ENCODE data around the gene GNAI2.
"Not testable (repeated sequence)": the region's sequence is repeated elsewhere in the genome, so short reads cannot be mapped to it uniquely, and the experiment has no call there.

The GNAI2 gene

GRCh38 chr3:50221411-50222168 is 14.4 kb upstream of the GNAI2 start:
- FAIRE-seq (no peak), DNase-seq (ENCODE audit: extremely low spot score, insufficient read length, low read depth) (no peak)

DNA sequence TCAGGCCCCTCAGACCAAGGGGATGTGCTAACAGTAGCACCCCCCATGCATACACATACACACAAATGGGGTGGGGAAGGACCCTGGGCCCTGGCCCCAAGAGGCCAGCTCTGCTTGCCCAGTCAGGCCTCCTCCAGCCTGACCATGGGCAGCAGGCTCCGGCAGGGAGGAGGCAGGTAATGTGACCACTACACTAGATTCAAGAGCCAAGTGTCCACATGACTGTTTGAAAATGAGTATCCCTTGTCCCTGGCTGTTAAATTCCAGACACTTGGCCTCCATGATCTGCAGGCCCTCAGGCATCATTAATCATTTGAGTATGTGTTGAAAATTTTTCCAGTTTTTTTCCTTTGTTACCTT is 13.9 kb upstream of the GNAI2 start:
- no peak for FAIRE-seq
- no peak for DNase-seq (ENCODE audit: extremely low spot score, insufficient read length, low read depth)

GRCh38 chr3:50224639-50225038 is 11.4 kb upstream of the GNAI2 start:
- DNase-seq (ENCODE audit: extremely low spot score, insufficient read length, low read depth) = no peak
- FAIRE-seq = no peak

DNA sequence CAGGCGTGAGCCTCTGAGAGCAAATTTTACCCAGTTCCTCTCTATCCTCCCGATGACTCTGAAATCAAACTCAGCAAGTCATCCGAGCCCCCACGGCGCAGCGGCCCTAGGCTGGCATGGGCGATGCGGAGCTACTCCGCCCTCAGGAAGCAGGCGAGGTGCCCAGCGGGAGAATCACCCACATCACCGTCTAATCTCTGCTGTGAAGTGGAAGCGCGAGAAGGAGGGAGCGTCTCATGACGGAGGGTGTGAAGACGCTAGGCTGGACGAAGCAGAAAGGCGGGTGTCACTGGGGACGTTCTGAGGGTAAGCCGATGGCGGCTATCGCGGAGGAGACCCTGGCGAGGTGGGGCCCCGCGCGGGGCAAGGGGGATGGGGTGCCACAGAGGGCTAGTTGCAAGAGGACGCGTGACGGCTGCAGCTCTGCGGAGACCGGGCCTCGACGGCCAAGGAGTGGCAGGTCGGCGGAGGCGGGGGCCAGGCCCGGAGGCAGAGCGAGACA is 9.1 kb upstream of the GNAI2 start:
- DNase-seq (ENCODE audit: extremely low spot score, insufficient read length, low read depth) = no peak
- FAIRE-seq = peak; percentile 47

DNA sequence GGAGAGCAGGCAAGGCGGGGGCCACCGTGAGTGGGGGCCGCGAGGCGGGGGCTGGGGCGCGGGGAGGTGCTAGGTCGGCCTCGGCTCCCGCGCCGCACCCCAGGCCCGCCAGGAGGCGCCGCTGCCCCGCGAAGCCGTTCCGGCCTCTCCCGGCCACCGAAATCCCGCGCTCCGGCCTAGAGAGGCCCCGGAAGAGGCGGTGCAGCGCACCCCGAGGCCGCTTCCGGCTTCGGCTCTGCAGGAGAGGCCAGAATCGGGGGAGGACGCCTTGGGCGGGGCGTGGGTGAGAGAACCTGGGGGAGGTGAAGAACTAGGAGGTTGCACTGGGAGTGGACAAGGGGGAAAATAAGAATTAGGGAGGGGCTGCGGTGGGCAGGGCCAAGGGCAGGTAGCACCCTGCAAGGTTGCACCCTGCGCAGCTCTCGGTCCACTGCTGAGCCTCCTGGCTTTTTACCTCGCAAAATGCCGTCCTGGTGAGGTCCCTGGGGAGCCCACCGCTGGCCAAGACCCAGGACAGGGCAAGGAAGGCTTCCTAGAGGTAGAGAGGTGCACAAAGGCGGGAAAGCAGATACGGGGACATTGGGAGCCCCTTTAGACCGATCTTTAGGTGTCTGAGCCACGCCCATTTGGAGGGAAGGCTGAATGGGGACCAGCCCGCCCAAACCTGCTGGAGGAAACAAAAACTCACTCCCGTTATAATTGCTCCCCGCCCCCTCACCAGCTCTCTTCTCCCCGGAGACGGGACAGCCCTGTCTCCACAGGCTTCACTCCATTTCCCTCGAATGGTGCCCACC is 8.4 kb upstream of the GNAI2 start:
- FAIRE-seq (peak; percentile 83), DNase-seq (ENCODE audit: extremely low spot score, insufficient read length, low read depth) (peak; percentile 90)

GRCh38 chr3:50228184-50228763 is 7.7 kb upstream of the GNAI2 start:
- FAIRE-seq; DNase-seq (ENCODE audit: extremely low spot score, insufficient read length, low read depth): not testable (repeated sequence)

GRCh38 chr3:50229490-50229889 is 6.5 kb upstream of the GNAI2 start:
- DNase-seq (ENCODE audit: extremely low spot score, insufficient read length, low read depth) = no peak
- FAIRE-seq = no peak

DNA sequence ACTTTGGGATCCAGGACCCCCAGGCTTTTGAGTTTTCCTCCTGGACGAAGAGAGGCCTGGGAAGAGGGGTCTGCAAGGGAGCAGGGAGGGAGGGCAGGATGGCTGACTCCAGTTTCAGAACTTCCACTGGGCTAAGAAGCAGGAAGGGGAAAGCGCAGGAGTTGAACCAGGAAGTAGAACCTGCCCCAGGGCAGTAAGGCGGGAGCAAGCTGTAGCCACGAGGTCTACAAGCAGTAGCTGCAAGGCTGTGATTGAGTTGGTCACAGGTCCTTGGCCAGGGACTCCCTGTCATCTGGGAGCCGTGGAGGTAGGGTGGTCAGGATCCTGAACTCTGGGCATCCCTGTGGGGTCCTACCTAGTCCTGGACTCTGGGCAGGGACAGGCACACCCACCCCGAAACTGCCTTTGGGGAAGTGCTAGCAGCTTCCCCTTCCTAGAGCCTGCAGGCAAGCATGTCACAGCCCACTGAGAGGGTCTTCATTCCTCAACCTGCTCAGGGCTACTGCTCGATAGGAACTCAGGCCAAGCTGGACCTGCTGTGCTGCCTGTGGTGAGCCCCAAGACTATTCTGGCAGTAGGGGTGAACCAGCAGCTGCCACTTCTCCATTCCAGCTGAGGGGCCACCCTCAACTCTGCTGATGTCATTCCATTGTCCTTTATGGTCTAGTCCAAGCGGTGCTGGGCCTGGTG is 5.8 kb upstream of the GNAI2 start:
- no peak for DNase-seq (ENCODE audit: extremely low spot score, insufficient read length, low read depth)
- no peak for FAIRE-seq

DNA sequence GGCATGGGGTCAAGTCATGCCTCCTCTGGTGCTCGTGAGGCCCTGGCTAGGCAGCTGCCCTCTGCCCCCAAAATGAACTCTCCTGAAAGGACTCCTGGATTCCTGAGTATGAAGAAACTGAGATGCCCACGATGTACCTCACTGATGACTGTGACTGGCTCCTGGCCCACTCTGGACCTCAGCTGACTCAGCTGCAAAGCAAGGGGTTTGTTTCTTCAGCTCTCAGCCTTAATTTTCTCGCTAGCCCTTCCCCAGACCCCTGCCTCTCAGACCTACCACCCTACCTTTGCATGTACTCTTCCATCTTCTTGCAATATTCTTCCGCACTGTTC is 5.2 kb upstream of the GNAI2 start:
- no peak for FAIRE-seq
- no peak for DNase-seq (ENCODE audit: extremely low spot score, insufficient read length, low read depth)

DNA sequence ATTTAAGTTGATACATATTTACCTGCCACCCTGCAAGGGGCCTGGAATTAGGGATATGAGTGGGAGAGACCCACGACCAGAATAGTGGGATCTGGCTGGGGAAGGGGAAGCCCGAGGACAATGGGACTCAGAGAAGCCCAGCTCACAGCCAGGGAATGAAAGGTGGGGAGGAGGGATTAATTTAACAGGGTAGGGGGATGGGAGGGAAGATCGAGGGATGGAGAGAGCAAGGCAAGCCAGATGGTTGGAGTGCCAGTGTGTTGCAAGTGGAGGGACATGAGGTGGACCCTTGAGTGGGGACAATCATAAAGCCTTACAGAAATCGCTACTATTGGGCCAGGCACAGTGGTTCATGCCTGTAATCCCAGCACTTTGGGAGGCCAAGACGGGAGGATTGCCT is 4.4 kb upstream of the GNAI2 start:
- DNase-seq (ENCODE audit: extremely low spot score, insufficient read length, low read depth) (no peak), FAIRE-seq (no peak)

GRCh38 chr3:50232303-50232702 is 3.7 kb upstream of the GNAI2 start:
- no peak for FAIRE-seq
- no peak for DNase-seq (ENCODE audit: extremely low spot score, insufficient read length, low read depth)

- FAIRE-seq (no peak), DNase-seq (ENCODE audit: extremely low spot score, insufficient read length, low read depth) (no peak)
Observed at GRCh38 chr3:50233176-50233575, 2.8 kb upstream of the GNAI2 start.

DNA sequence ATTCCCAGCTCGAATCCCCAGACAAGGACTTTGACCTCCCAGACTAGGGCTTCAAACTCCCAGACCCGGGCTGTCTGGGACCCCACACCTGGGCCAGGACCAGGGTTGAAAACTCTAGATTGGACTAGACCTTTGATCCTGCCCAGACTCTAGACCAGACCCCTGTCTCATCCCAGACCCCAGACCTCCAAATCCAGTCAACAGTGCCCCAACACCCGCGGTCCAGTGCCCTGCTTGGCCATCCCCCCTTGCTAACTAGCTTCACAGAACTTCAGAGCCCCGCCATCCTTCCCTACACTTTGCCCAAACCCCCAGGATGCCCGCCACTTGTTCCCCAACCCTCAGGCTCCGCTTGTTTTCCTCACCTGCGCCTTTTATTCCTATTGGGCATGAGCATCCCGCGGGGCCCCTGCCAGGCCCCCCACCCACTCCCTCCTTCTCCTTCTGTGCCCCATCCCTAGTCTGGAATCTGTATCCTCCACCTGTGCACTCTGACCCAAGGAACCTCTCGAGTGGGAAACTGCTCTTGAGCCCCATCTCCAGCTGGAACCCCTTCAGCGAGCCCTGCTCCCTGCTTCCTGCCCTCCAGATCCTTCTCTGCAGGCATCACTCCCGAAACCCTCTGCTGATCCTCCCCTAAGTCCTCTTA is 604 bp downstream of the GNAI2 start:
- FAIRE-seq (peak; percentile 63), DNase-seq (ENCODE audit: extremely low spot score, insufficient read length, low read depth) (no peak)

DNA sequence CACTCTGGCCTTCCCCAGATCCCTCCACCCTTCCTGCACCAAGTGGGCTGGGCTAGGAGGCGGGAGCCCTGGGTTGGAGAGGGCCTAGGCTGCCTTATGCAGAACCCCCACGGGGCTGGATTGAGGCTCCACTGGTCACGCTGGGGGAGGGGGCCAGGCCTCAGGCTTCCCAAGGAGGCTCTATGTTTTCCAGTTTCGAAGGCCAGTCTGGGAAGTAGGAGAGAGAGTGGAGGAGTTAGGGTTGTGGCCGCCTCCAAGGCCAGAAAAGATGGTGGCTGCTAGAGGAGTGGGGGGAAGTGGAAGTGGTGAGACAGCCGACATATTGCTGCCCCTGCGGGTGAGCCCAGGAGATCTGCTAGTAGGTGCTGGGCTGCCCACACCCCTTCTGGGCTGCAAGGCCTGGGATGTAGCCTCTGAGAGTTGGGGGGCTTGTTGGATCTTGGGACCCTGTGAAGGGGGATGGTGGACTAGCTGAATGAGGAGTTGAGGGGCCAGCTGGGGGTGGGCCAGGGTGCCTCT is 1.2 kb downstream of the GNAI2 start:
- peak; percentile 29 for FAIRE-seq
- no peak for DNase-seq (ENCODE audit: extremely low spot score, insufficient read length, low read depth)

DNA sequence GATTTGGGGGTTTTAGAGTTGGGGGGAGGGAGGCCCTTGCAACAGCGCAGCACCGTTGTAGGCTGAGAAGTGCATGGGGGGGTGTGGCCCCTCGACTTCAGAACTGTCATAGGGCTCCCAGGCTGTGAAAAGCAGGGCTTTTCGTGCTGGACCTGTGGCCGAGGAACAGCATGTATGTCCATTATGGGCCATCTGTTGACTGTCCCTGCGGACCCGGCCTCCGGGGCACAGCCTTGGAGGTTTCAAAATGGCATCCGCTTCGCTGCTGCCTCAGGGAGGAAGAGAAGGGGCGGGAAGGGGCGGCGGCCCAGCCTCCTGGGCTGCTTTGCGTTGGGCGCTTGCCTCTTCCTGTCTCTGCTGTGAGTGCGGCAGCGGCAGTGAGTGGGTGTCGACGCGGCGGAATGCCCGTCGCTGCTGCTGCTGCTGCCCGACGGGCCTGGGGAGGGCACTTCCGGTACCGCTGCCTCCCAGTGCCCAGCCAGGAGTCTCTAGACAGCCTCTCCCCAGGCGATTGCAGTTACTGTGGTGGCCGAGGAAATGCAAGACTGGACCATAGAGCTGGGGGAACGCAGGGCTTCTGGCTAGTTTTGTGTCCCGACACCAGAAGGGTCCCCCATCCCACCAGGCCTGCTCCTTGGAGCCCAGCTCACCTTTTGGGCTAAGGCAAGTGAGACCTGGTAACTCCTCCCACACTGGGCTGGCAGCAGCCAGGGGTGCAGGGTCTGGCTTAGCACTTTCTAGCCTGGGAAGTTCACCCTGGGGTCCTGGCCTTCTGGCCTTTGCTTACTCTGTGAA is 1.9 kb downstream of the GNAI2 start:
- DNase-seq (ENCODE audit: extremely low spot score, insufficient read length, low read depth) (peak; percentile 72), FAIRE-seq (peak; percentile 94)

GRCh38 chr3:50238549-50239026 is 2.6 kb downstream of the GNAI2 start:
- DNase-seq (ENCODE audit: extremely low spot score, insufficient read length, low read depth) (no peak), FAIRE-seq (no peak)

DNA sequence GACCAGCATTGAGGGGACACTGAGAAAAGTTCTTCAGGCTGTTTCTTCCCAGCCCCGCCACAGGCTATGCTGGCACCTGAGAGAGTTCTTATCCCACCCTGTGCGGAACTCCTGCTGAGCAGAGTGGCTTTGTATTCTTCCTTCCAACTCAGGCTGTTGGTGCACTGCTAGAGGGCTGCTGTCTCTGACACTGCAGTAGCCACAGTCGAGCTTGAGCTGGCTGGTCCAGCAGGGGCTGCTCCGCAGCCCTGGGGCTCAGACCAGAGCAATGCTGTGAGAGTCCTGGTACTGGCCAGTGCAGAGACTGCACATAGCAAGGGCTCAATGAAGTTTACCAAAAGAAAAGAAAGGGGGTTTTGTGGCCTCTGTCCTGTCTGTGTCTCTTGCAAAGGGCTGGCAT is 3.6 kb downstream of the GNAI2 start:
- no peak for FAIRE-seq
- no peak for DNase-seq (ENCODE audit: extremely low spot score, insufficient read length, low read depth)

DNA sequence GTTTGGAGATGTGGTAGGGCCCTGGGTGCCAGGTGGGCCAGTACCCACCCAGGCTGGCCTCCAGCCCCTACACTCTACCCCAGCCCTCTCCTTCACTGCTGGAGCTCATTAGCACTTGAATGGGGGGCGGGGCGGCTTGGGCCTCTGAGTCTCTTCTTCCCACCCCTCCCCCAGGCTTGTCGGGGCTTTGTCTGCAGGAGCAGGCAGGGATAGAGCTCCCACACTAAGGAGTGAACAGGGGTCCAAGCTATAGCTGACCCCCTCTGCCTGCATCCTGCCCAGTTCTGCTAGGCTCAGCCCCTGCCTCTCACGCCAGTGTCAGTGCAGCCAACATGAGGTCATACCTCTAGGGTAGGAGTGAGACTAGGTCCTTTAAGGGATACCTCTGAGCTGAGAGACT is 5.2 kb downstream of the GNAI2 start:
- DNase-seq (ENCODE audit: extremely low spot score, insufficient read length, low read depth) = no peak

More for the DNA sequence above, 5.2 kb downstream of the GNAI2 start:
- no peak for FAIRE-seq
